Lung (tissue), 12 donors: ENCODE measurements around the gene IL23R. TPM values are rescaled to one million over a fixed set of nuclear protein-coding genes. Genes with fewer than 3 reads are reported as not detected.

Source experiments
- ATAC-seq: fragments of 200-7000 bp; cut with Tn5 transposase; one replicate; pipeline ENCODE4 v1.9.1; 2020; ENCODE audit warnings: moderate number of reproducible peaks; ENCODE audit not compliant: insufficient read depth, low FRiP score
- DNase-seq, 3 donors: peaks; one replicate each; pipeline ENCODE4 v3.0.0-alpha.2; 2013 to 2017
- H3K27ac ChIP-seq, 2 donors: one replicate each; pipeline ENCODE4 v1.5.1; 2013; ENCODE audit warnings: mild to moderate bottlenecking in 2 of 2, moderate library complexity in 2 of 2, control low read depth in 1 of 2, inconsistent platforms in 1 of 2, low read depth in 1 of 2, low read length in 1 of 2
- H3K27me3 ChIP-seq, 3 donors: one replicate each; pipeline ENCODE4 v1.5.1; 2013; ENCODE audit warnings: low read length in 2 of 3; ENCODE audit not compliant: control insufficient read depth in 3 of 3, insufficient read depth in 3 of 3
- H3K36me3 ChIP-seq, 4 donors: one replicate each; pipeline ENCODE4 v1.5.1; 2013; ENCODE audit warnings: low read length in 4 of 4, mild to moderate bottlenecking in 1 of 4, moderate library complexity in 1 of 4; ENCODE audit not compliant: control insufficient read depth in 4 of 4, insufficient read depth in 4 of 4
- H3K4me1 ChIP-seq, 5 donors: one replicate each; pipeline ENCODE4 v1.5.1; 2013; ENCODE audit warnings: low read length in 5 of 5, mild to moderate bottlenecking in 2 of 5, moderate library complexity in 1 of 5; ENCODE audit not compliant: control insufficient read depth in 5 of 5, insufficient read depth in 5 of 5
- H3K4me3 ChIP-seq: one replicate; pipeline ENCODE4 v1.5.1; 2013; ENCODE audit warnings: mild to moderate bottlenecking, control low read depth, moderate library complexity
- H3K9ac ChIP-seq, 2 donors: one replicate each; pipeline ENCODE4 v1.5.1; 2013; ENCODE audit warnings: low read length in 2 of 2, control low read depth in 1 of 2; ENCODE audit not compliant: insufficient read depth in 1 of 2
- H3K9me3 ChIP-seq, 4 donors: one replicate each; pipeline ENCODE4 v1.5.1; 2013; ENCODE audit warnings: low read length in 3 of 4, mild to moderate bottlenecking in 1 of 4, moderate library complexity in 1 of 4; ENCODE audit not compliant: control insufficient read depth in 4 of 4, insufficient read depth in 3 of 4
- CTCF ChIP-seq: IDR thresholded peaks from 2 replicates; pipeline ENCODE4 v1.5.1; 2012; ENCODE audit warnings: mild to moderate bottlenecking; ENCODE audit errors: control extremely low read depth, extremely low read depth
- WGBS, 2 donors: extraction: QIAGEN DNeasy Blood & Tissue Kit; methylation state at CpG; one replicate each; pipeline ENCODE4 v1.1.7; 2013; 5-methylcytosine and 5-hydroxymethylcytosine counted together
- polyA plus RNA-seq, 2 donors: library from polyadenylated mRNA; stranded (reverse); fragments of 200-250 nt; gene quantifications; one replicate each; pipeline ENCODE4 v1.2.1, GENCODE V29; 2013
- total RNA-seq, 2 donors: library from RNA; depleted of rRNA in 1 of 2; stranded (reverse); fragments of >200 nt in 1 of 2; gene quantifications; one replicate each; pipeline ENCODE4 v1.2.1, GENCODE V29; 2014 to 2021
- donor health status: control.
- donor health status: control.
- donor health status: Bipolar disorder and iron deficiency.
- donor health status: healthy.
- donor health status: DM: yes; HTN: yes; CAD: no.

The IL23R gene
- total and polyA plus RNA-seq, 4 donors = 0.03 to 0.60 (median 0.15) TPM; not detected in 1

DNA sequence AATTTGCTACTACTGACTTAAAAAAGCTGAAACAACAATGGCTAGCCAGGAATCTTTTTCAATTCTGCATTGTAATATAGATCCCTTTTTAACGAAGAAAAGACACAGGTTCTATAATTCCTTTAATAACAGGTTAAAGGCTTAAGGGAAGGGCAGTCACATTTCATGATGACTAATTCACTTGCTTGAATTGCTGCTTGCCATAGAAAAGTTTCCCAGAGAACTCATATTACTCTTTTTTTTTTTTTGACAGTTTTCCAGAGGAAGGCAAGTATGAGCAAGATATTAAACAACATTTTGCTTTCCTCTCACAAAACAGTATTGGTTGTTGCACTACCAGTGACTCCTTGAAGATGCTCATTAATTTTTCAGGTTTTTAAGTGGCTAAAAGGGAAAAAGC lies 60.9 kb downstream of the IL23R start:
- no peak for ATAC-seq
- no peak for TF ChIP-seq CTCF
- no peak for DNase-seq
- no peaks in the 10 kb centered on the region for H3K27me3 ChIP-seq
- WGBS, 2 donors = 94 to 97% methylated on average over 1 of the region's 1 CpG
- no peaks in the 10 kb centered on the region for H3K36me3 ChIP-seq
- H3K4me3 ChIP-seq = no peak overlapping the region
- no peaks in the 10 kb centered on the region for H3K4me1 ChIP-seq
- no peak overlapping the region for H3K9ac ChIP-seq
- H3K9me3 ChIP-seq = peaks cover 0 to 4% (median 0%) of the 10 kb centered on the region in 4 donors
- H3K27ac ChIP-seq = no peak overlapping the region

DNA sequence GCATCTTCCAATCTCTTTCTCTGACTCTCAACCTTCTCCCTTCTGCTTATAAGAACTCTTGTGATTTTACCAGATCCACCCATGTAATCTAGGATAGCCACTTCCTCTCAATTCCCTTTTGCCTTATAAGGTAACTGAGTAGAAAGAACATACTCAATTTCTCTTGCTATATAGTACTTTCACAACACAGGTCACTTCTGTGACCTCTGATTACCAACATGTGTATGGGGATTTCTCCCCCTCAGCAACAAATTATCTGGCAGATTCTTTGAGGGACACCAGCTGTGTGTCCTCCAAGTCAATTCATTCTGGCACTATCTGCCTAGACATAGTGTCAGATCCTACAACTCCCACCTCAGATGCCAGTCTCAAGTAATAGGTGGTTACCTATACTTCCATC lies 62.5 kb downstream of the IL23R start:
- H3K9ac ChIP-seq = no peak overlapping the region
- DNase-seq (no peak), ATAC-seq (no peak)
- H3K9me3 ChIP-seq = peaks cover 0 to 4% (median 0%) of the 10 kb centered on the region in 4 donors
- no peak for TF ChIP-seq CTCF
- no peaks in the 10 kb centered on the region for H3K27me3 ChIP-seq
- no peak overlapping the region for H3K27ac ChIP-seq
- H3K4me3 ChIP-seq = no peak overlapping the region
- H3K4me1 ChIP-seq = no peaks in the 10 kb centered on the region
- H3K36me3 ChIP-seq = no peaks in the 10 kb centered on the region

DNA sequence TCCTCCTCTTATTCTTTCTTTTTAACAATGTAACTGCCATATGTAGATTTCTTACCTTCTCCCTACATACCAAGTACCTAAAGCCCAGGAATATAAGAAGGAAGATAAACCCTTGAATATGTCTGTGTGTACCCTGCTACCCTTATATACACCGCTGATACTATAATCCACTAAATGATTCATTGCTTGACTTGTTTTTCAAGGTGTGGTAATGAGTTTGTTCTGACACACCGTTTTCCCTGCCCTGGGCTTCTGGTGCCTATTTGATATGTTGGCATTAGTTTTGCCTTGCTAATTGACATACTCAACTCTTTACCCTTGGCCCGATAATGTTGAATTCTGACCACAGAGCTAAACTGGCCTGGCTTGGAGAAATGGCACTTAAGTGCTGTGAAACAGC lies 64.3 kb downstream of the IL23R start:
- DNase-seq (no peak), ATAC-seq (no peak)
- TF ChIP-seq CTCF = no peak
- no peak overlapping the region for H3K9ac ChIP-seq
- H3K27me3 ChIP-seq = no peaks in the 10 kb centered on the region
- no peak overlapping the region for H3K4me3 ChIP-seq
- peaks cover 0 to 4% (median 0%) of the 10 kb centered on the region in 4 donors for H3K9me3 ChIP-seq
- no peaks in the 10 kb centered on the region for H3K36me3 ChIP-seq
- 51 to 77% methylated on average over 3 of the region's 3 CpGs for WGBS, 2 donors
- no peaks in the 10 kb centered on the region for H3K4me1 ChIP-seq
- no peak overlapping the region for H3K27ac ChIP-seq

DNA sequence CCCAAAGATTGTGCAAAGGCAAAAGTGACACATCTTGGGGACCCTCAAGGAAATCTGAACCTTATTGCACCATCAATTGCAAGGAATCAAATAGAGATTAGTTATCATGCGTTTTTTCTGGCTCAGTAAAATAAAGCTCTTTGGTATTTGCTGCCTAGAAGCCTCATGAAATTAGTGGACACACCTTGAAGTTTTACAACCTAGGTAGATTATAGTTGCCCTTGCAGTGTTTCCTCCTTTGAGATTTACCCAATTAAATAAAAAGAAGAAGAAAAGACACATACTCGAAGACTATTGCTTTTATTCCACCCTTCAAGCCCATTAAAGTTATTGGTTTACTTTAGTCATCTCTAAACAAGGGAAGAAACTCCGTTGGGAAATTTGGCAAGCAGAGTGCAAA lies 70.0 kb downstream of the IL23R start:
- ATAC-seq = no peak
- no peak for TF ChIP-seq CTCF
- H3K9ac ChIP-seq = no peak overlapping the region

More for the DNA sequence above, 70.0 kb downstream of the IL23R start:
- no peak overlapping the region for H3K27ac ChIP-seq
- DNase-seq = no peak
- no peak overlapping the region for H3K4me3 ChIP-seq
- no peaks in the 10 kb centered on the region for H3K4me1 ChIP-seq
- no peaks in the 10 kb centered on the region for H3K9me3 ChIP-seq
- WGBS, 2 donors = 49 to 75% methylated on average over 3 of the region's 3 CpGs
- H3K36me3 ChIP-seq = no peaks in the 10 kb centered on the region
- no peaks in the 10 kb centered on the region for H3K27me3 ChIP-seq
